ENCODE measurements around the gene MARK3. TPM values are rescaled to one million over a fixed set of nuclear protein-coding genes. Genes with fewer than 3 reads are reported as not detected.

MARK3 gene
- polyA plus RNA-seq, 1 donor (not counting 4 experiments of a cell fraction or from before 2014, with no cell fraction given), result 133 TPM

GRCh38 chr14:103463149-103463548 lies 77.9 kb downstream of the MARK3 start:
- no peak for TF ChIP-seq EZH2 (IDR thresholded peaks at IDR 0.05; ENCODE audit: low read length)
- TF ChIP-seq CTCF (optimal IDR thresholded peaks at IDR 0.05 in 1 of 3, IDR thresholded peaks at IDR 0.05 in 1 of 3, conservative IDR thresholded peaks at IDR 0.05 in 1 of 3; ENCODE audit: extremely low read depth in 1 of 3, insufficient read depth in 2 of 3, low read length in 3 of 3), result no peak
- DNase-seq (ENCODE audit: low read depth, low spot score) (no peak), FAIRE-seq (no peak)
- no peaks in the 10 kb centered on the region for H3K9me3 ChIP-seq (ENCODE audit: control insufficient read depth, low read depth, low read length)
- no peak overlapping the region for H3K9ac ChIP-seq (ENCODE audit: control insufficient read depth, extremely low read depth, insufficient read depth, low read length)
- no peak overlapping the region for H3K4me3 ChIP-seq (ENCODE audit: control insufficient read depth in 2 of 3, extremely low read depth in 1 of 3, insufficient read depth in 2 of 3, low read depth in 1 of 3, low read length in 3 of 3)
- no peak overlapping the region for H2AFZ ChIP-seq (ENCODE audit: control insufficient read depth, low read length)
- H3K36me3 ChIP-seq (ENCODE audit: control insufficient read depth in 2 of 2, extremely low read depth in 1 of 2, insufficient read depth in 2 of 2, low read length in 2 of 2), result peaks cover 22 to 57% of the 10 kb centered on the region in 2 experiments
- dilution Hi-C loops (cut with MboI; ENCODE audit: extremely low pct_ligation_motif_present, low sequenced_read_pairs), result no loop called here
- no peaks in the 10 kb centered on the region for H3K4me1 ChIP-seq (ENCODE audit: control insufficient read depth, extremely low read depth, insufficient read depth, low read length)
- H3K27me3 ChIP-seq (ENCODE audit: control insufficient read depth, extremely low read depth, insufficient read depth, low read length), result no peaks in the 10 kb centered on the region
- H3K9me1 ChIP-seq (ENCODE audit: control insufficient read depth, extremely low read depth, insufficient read depth, low read length), result no peaks in the 10 kb centered on the region
- no peak overlapping the region for H3K27ac ChIP-seq (ENCODE audit: control insufficient read depth, insufficient read depth, low read length)
- peaks cover 10% of the 10 kb centered on the region for H4K20me1 ChIP-seq (ENCODE audit: control insufficient read depth, extremely low read depth, insufficient read depth, low read length)
- H3K79me2 ChIP-seq (ENCODE audit: control insufficient read depth, insufficient read depth, low read length), result peaks cover 27% of the 10 kb centered on the region
- no peak overlapping the region for H3K4me2 ChIP-seq (ENCODE audit: control insufficient read depth, extremely low read depth, insufficient read depth, low read depth, low read length)

GRCh38 chr14:103463851-103464250 lies 78.6 kb downstream of the MARK3 start:
- Histone ChIP-seq H3K27ac (ENCODE audit: control insufficient read depth, insufficient read depth, low read length) (no peak overlapping the region), H2AFZ (ENCODE audit: control insufficient read depth, low read length) (no peak overlapping the region), H3K4me1 (ENCODE audit: control insufficient read depth, extremely low read depth, insufficient read depth, low read length) (no peaks in the 10 kb centered on the region), H3K79me2 (ENCODE audit: control insufficient read depth, insufficient read depth, low read length) (peaks cover 27% of the 10 kb centered on the region), H3K9me3 (ENCODE audit: control insufficient read depth, low read depth, low read length) (no peaks in the 10 kb centered on the region), H3K36me3 (ENCODE audit: control insufficient read depth in 2 of 2, extremely low read depth in 1 of 2, insufficient read depth in 2 of 2, low read length in 2 of 2) (peaks cover 27 to 57% of the 10 kb centered on the region in 2 experiments), H3K9me1 (ENCODE audit: control insufficient read depth, extremely low read depth, insufficient read depth, low read length) (no peaks in the 10 kb centered on the region), H3K4me2 (ENCODE audit: control insufficient read depth, extremely low read depth, insufficient read depth, low read depth, low read length) (no peak overlapping the region), H3K9ac (ENCODE audit: control insufficient read depth, extremely low read depth, insufficient read depth, low read length) (no peak overlapping the region), H4K20me1 (ENCODE audit: control insufficient read depth, extremely low read depth, insufficient read depth, low read length) (peaks cover 10% of the 10 kb centered on the region), H3K27me3 (ENCODE audit: control insufficient read depth, extremely low read depth, insufficient read depth, low read length) (no peaks in the 10 kb centered on the region), H3K4me3 (ENCODE audit: control insufficient read depth in 2 of 3, extremely low read depth in 1 of 3, insufficient read depth in 2 of 3, low read depth in 1 of 3, low read length in 3 of 3) (no peak overlapping the region)
- dilution Hi-C loops (cut with MboI; ENCODE audit: extremely low pct_ligation_motif_present, low sequenced_read_pairs), result no loop called here
- FAIRE-seq, result no peak
- no peak for TF ChIP-seq CTCF (optimal IDR thresholded peaks at IDR 0.05 in 1 of 3, IDR thresholded peaks at IDR 0.05 in 1 of 3, conservative IDR thresholded peaks at IDR 0.05 in 1 of 3; ENCODE audit: extremely low read depth in 1 of 3, insufficient read depth in 2 of 3, low read length in 3 of 3)
- no peak for TF ChIP-seq EZH2 (IDR thresholded peaks at IDR 0.05; ENCODE audit: low read length)
- no peak for DNase-seq (ENCODE audit: low read depth, low spot score)
